GM23248 (cell line): ENCODE measurements around the gene RAB37.

Experiments
- EZH2 ChIP-seq: fragments of 200-600 bp; sonication (generic); IDR thresholded peaks from 2 replicates; pipeline ENCODE4 v1.6.1; 2018; ENCODE audit warnings: antibody characterized with exemption, mild to moderate bottlenecking; ENCODE audit not compliant: insufficient read depth, poor library complexity, severe bottlenecking
- EZH2phosphoT487 ChIP-seq: fragments of 200-600 bp; sonication (generic); IDR thresholded peaks from 2 replicates; pipeline ENCODE4 v1.6.1; 2018; ENCODE audit warnings: antibody characterized with exemption, moderate library complexity, mild to moderate bottlenecking, low read depth; ENCODE audit not compliant: insufficient read depth

GRCh38 chr17:74725111-74725510 lies 11.9 kb upstream of the RAB37 start:
- TF ChIP-seq EZH2phosphoT487 (no peak), EZH2 (no peak)
